HG02571 (cell line): Measurements from ENCODE around the gene NAALADL2.
"Not testable (repeated sequence)": the region's sequence is repeated elsewhere in the genome, so short reads cannot be mapped to it uniquely, and the experiment has no call there.

Experiments
- ATAC-seq: cut with Tn5 transposase; IDR thresholded peaks from one replicate; pipeline ENCODE4 v1.9.1; 2021; ENCODE audit warnings: mild to moderate bottlenecking, moderate library complexity; ENCODE audit not compliant: unreplicated experiment

The NAALADL2 gene

GRCh38 chr3:175066617-175067415 lies 207.7 kb downstream of the NAALADL2 start:
- no peak for ATAC-seq

- ATAC-seq, result no peak
Measured at GRCh38 chr3:175068587-175068986, 209.5 kb downstream of the NAALADL2 start.

DNA sequence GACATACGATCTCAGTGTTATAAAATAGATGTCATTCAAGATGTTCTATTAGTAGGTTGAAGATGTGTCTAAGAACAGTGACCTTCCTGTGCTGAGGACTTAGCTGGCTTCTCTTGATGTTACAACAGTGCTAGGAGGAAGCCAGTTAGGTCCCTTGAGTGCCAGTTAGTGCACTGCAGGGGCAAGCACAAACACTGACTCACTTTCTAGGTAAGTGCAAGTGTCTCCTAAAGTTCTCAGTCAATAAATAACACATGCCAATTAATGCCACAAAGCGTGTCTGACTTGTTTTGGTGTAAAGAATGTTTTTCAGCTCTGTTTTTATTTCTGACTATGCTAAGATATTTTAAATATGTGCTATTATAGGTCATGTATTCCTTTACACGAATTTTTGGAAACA lies 211.8 kb downstream of the NAALADL2 start:
- ATAC-seq, result no peak

- ATAC-seq, result no peak
Measured at GRCh38 chr3:175073219-175073905, 214.2 kb downstream of the NAALADL2 start.

- no peak for ATAC-seq
Measured at GRCh38 chr3:175075269-175075668, 216.1 kb downstream of the NAALADL2 start.

GRCh38 chr3:175077216-175077615 lies 218.1 kb downstream of the NAALADL2 start:
- no peak for ATAC-seq

- no peak for ATAC-seq
Measured at GRCh38 chr3:175082631-175083030, 223.5 kb downstream of the NAALADL2 start.

DNA sequence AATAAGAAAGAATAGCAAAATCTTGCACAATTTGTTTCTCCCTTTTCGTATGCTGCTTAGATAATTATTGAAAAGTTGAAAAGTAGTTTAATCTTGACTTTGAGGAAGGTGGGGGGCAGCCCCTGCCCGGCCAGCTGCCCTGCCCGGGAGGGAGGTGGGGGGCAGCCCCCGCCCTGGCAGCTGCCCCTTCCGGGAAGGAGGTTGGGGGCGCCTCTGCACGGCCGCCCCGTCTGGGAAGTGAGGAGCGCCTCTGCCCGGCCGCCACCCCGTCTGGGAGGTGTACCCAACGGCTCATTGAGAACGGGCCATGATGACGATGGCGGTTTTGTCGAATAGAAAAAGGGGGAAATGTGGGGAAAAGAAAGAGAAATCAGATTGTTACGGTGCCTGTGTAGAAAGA lies 228.0 kb downstream of the NAALADL2 start:
- not testable (repeated sequence) for ATAC-seq

GRCh38 chr3:175088766-175089380 lies 229.7 kb downstream of the NAALADL2 start:
- no peak for ATAC-seq

GRCh38 chr3:175091426-175092114 lies 232.4 kb downstream of the NAALADL2 start:
- ATAC-seq, result no peak

DNA sequence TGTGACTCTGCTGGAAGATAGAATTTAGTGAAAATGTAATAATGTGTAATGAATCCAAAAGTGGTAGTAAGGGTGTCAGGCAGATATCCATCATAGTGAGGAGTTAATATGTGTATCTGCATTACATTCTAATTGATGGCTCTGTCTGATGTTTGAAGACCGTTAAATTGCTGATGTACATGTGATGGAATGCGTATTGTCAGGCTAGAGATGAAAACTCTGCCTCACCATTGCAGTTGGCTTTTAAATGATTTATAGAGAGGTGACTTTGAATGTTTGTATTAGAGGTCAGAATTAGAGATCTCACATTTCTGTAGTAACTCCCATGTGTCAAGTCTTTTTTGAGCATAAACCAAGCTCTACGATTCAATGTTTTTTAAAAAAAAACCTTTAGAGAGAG lies 234.6 kb downstream of the NAALADL2 start:
- no peak for ATAC-seq

DNA sequence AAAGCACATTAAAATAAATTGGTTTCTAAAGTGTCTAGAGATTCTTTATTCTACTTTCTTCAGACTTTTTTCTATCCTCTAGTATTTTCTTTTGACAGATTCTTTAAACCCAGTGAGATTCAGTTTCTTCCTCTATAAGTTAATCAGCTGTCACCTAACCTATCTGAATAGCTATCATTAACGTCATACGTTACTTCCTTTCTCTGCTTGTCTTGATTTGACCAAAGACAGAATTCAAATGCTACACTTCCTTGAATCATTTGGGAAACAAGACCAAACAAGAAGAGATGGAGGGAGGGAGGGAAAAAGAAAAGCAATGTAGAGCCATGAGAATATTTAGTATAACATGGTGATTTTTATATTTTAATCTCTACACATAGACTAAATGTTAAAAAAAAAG lies 235.2 kb downstream of the NAALADL2 start:
- no peak for ATAC-seq

DNA sequence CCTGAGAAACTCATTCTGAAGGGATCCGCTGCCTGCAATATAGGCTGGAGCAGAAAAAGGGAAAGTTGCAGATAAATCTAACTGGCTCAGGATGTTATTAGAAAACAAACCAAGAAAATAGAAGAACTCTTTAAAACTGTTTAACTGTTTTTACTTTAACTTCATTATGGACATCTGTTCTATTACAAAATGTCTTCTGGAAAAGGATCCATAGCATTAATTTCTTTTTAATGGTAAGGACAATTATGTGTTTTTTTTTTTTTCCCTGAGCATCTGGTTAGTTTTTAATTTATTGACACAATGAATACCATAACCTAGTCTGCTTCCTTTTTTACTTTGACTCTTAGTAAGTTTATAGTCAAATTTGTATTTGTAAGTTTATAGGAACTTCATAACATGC lies 239.5 kb downstream of the NAALADL2 start:
- ATAC-seq, result no peak

DNA sequence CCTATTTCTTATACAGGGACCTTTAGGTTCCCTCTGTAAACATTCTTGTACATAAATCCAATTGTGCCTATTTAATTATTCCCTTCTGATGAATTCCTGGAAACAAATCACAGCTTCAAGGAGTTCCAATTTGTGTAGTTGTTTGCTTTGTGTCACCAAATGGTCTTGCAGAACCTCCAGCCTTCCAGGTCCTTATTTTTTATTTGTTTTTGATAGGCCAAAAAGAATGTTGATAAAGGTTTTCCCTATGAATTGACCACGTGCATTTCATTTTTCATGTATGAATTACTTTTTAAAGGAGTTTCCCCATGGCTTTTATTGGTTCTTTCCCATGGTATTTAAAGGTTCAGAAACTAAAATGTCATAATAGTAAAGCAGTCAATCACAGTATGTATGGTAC lies 243.0 kb downstream of the NAALADL2 start:
- ATAC-seq, result no peak

- no peak for ATAC-seq
Measured at GRCh38 chr3:175103298-175103697, 244.2 kb downstream of the NAALADL2 start.

DNA sequence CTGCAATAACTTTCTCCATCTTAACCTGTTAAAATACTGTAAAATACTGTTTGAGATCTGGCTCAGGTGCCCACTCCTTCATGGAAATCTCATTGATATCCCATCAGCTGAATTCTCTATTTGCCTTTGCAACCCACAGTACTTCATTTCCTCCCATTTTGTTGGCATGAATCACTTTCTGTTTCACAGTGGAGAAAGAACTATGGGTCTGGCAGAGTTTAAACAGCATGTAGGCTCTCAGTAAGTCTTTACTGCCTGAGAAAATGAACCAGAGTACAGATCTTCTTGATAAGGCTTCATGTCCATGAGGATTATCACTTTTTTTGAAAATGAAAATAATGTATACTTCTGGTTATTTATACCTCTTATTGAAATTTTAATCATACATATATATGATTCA lies 245.9 kb downstream of the NAALADL2 start:
- ATAC-seq, result no peak

DNA sequence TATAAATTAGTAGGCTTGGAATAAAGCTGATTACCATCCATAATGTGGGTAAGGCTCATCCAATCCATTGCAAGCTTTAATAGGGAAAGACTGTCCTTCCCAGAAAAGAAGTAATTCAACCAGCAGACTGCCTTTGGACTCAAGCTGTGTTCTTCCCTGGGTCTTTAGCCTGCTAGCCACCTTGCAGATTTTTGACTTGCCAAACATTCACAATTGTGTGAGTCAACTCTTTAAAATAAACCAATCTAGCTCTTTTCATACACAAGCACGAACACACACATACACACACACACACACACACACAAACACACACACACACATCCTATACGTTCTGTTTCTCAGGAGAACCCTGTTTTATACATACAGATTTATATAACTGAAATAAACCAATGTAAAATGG lies 248.1 kb downstream of the NAALADL2 start:
- no peak for ATAC-seq

GRCh38 chr3:175107995-175108394 lies 248.9 kb downstream of the NAALADL2 start:
- no peak for ATAC-seq

DNA sequence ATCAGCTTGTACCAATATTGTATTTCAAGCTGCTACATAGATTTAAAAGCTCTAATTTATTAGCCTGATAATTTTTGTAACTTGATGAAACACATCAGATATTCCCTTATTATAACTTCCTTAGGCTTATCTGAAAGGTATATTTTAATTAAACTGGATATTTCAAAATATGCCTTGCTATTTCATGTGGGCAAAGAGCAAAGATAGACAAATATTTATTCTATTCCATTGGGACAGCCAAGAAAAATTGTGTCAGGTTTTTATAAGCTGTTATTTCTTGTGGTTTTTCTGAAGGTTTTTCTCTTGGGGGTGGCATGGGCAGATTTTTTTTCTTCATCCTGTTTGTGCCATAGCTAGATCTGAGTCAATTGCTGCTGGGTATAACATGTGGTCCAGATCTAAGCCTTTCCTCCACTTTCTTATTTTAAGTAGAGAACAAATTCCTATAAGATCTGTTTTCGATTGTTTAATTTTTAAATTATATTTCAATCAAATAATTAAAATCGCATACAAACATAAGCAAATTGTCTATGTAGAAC lies 249.5 kb downstream of the NAALADL2 start:
- ATAC-seq, result no peak

- no peak for ATAC-seq
Measured at GRCh38 chr3:175111036-175111435, 251.9 kb downstream of the NAALADL2 start.

- no peak for ATAC-seq
Measured at GRCh38 chr3:175118382-175118941, 259.3 kb downstream of the NAALADL2 start.
